HG02610 (cell line): ENCODE data around the gene ANOS1.

ENCODE experiments used
- ATAC-seq: cut with Tn5 transposase; IDR thresholded peaks from one replicate; pipeline ENCODE4 v1.9.1; 2021; ENCODE audit warnings: mild to moderate bottlenecking, moderate library complexity; ENCODE audit not compliant: unreplicated experiment

The ANOS1 gene

DNA sequence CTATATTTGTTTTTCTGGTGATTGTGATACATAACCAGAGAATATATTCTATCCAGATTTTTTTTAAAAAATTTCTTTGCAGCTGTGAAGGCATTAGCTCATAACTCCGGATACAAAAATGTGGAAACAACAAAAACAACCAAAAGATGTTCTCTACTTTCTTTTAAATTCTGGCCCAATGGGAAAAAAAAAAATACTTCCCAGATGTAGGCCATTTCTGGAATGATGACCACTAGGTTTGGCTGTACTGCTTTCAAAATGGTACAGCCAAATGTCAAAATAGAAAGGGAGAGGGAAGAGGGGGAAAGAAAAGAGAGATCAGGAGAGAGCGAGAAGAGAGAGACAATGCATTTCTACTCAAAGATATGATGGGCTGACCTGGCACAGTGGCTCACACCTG, 14.6 kb downstream of the ANOS1 start:
- no peak for ATAC-seq

DNA sequence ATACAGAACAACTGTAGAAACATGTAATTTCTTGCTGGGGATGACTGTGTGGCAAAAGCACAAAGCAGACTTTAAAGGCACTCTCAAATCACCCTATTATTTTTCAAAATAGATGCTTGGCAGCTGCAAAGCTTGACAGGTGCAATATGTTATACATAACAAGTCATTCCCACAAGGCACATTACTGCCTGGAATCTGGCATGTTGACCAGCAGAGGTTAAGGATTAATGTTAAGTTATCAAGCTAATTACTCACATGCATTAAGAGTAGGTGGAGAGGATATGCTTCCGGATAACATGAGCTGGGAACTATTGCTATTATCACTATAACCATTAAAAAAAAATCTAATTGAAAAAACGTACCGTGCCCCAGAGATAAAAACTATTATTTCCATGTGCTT, 17.8 kb downstream of the ANOS1 start:
- ATAC-seq, result no peak

DNA sequence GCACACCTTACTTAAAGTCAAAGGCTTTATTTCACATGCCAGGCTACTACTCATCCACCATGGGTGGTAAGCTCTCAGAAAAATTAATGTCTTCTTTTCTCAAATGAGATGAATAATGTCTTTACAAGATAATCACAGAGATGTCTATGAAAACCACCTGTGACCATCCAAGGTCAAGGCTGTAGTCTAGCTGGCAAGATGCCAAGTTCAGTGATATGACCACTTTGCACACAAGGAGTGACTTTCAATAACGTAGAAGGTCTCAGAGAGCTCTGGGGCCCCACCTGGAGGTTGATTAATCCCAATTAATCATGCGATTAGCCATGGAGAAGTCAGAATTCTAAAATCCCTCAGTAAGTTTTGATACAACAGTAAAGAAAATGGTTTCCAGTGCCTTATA, 20.5 kb downstream of the ANOS1 start:
- no peak for ATAC-seq

DNA sequence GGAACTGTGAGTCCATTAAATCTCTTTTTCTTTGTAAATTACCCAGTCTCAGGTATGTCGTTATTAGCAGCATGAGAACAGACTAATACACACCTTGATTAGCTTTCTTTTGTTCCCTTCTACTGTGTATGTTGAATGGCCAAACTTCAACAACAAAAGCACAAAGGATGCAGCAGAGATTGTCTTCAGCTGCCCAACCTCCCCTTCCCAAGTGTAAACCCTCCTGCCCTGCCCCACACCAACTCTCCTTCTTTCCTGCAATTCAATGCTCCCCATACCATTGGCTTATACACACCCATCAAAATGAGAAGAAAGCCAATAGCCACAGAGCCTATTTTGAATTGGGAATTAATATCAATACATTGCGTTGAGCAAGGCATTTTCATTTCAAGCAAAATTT, 27.8 kb downstream of the ANOS1 start:
- ATAC-seq, result no peak

DNA sequence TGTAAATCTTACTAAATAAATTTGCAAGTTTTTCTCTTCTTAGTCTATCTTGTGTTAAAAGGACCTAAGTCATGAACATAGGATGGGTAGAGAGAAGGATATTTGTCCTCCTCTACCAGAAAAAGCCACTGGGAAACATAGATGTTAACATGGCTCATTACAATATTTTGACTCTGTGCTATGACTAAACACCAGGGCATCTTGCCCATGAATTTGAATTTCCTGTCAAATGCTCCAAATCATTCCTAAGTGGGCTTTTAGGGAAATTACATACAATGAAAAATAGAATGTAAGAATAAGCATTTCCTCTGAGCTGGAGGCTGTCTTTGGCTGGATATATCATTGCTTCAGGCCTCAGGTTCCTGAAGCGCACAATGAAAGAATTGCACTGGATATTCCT, 39.1 kb downstream of the ANOS1 start:
- ATAC-seq, result no peak

DNA sequence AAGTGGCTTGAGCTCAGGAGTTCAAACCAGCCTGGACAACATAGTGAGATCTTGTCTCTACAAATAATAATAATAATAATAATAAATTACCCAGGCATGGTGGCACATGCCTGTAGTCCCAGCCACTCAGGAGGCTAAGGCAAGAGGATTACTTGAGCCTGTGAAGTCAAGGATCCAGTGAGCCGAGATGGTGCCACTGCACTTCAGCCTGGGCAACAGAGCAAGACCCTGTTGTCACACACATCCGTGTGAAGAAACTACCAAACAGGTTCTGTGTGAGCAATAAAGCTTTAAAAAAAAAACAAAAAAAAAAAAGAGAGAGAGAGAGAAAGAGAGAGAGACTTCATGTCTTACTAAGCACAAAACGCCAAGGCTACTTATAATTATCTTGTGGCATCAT, 42.5 kb downstream of the ANOS1 start:
- no peak for ATAC-seq

DNA sequence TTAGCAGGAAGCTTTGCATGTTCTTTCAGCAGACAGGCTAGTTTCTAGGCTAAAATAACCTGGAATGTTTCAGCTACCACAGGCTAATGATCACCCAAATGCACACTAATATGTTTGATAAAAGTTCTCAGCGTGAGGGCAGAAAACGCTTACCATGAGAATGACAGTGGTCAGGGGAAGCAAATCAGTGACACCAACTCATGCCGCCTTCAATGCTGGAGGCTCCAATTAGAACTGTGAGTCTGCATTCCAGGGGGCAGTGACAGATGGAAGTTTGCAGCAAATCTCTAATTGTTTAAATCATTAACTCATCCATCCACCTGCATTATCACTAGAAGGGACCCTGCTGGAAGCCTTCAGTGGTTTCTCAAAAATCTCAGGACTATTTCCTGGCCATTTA, 43.2 kb downstream of the ANOS1 start:
- no peak for ATAC-seq

DNA sequence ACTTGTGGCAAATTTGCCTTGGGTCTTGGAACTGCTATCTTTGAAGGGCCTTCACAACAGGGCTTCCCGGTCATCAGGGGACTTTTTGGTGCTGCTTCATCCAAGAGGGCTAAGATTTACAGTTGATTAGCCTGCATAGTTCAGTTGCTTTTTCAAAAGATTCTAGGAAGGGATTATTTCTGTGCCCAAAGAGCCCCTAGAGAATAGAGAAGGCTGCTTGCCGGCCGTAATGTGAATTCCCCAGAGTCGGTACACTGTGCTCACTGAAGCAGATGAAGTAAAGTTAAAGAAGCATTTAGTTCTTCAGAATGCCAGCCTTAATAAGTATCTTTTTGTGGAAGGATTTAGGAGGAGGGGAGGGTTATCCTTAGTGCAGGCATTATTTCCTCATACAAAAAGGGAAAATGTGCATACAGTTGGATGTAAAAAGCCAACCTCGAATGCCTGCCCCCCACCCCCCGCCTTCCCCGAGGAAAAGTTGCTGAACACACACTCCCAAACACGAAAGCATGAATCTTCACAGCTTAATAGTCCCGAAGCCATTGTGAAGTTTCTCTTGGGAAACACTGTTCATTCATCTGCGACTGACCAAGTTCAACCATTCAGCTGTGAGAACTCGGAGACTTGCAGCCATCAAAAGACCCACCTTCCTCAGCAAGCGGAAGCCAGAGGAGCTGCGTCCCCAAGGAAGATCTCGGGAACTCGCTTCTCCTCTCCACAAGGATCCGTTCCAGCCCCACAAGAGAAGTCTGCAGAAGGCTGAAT, 47.6 kb downstream of the ANOS1 start:
- ATAC-seq, result no peak

DNA sequence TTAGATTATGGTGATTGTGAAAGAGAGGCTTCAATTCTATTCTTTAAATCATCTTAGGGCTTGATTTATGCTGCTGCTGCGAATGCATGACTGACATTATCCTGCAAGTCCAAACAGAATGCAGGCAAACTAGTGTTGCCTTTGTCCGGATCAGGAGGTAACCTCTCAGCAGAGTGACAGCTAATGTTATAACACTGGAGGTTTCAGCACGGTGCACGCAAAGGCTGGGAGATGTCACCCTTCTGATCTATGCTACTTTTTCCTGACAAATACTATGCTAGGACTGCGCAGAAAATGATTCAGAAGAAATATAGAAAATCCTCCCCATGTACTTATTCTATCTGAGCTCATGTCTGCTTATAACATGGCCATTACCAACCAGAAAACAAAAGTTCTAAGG, 48.2 kb downstream of the ANOS1 start:
- no peak for ATAC-seq

DNA sequence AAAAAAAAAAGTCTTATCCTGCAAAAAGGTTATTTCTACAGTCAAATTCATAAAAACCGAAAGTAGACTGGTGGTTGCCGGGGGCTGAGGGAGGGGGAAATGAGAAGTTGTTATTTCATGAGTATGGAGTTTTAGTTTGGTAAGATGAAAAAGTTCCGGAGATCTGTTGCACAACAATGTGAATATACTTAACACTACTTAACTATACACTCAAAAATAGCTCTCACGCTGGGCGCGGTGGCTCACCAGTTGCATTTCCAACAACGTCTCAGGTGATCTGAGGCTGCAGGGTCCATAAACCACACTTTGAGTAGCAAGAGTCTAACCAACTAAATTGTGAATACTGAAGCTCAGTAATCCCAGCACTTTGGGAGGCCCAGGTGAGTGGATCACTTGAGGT, 52.4 kb downstream of the ANOS1 start:
- ATAC-seq, result no peak

DNA sequence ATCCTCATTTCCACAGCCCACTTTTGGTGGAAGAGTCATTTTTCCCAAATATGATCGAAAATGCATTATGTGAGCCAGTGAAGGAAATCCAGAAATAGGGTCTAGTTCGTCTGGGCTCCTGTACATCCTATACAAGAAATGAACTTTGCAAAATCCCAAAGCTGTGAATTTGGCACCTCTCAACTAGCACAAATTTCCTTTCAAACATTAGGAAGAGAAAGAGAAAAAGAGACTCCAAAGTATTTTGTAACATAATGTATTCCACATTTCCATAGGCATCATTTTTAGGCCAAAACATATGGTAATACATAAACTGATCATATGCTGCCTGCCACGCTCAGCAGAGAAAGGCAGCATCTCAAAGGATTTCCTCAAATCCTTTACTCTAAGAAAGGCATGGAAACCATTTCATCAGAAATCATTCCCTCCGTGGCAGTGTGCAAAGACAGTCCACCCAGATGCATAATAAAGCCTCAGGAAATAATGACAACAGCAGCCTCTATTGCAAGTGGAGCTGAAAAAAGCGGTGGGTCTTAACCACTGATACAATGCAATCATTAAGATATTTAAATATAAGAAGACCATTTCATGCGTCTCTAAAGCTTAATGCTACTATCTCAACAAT, 56.8 kb downstream of the ANOS1 start:
- no peak for ATAC-seq

DNA sequence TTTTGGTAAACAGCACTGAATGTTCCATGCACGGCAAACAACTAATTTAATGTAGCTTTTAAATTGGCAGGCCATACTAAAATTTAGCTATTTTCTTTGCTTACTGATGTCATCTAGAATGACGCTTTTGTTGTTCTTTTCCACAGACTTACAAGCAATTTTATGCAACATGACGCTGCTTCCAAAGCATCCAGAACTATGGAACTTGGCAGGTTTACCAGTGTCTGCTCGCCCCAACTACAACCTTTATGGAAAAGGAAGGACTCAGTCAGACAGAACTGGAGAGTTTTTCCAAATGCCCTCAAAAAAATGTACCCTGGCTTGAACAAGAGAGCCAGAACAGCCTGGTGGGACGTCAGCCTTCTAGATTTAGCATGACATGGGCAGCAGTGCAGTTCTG, 58.7 kb downstream of the ANOS1 start:
- no peak for ATAC-seq

DNA sequence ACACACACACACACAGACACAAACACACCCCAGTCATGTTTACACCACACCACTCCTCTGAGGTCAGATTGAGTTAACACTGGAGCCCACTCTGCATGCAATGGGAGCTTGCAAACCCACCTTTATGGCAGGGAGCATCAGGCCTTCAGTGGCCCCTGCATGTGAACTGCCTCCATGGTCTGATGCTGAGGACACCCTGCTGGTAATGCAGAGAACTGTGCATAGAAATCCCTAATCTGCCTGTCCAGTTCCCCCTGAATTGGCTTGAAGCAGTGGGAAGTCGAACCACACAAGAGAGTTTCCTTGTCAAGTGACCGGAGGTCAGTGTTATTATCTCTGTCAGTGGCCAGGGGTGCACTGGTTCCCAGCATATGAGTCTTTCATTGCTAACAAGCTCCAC, 59.8 kb downstream of the ANOS1 start:
- ATAC-seq, result no peak

DNA sequence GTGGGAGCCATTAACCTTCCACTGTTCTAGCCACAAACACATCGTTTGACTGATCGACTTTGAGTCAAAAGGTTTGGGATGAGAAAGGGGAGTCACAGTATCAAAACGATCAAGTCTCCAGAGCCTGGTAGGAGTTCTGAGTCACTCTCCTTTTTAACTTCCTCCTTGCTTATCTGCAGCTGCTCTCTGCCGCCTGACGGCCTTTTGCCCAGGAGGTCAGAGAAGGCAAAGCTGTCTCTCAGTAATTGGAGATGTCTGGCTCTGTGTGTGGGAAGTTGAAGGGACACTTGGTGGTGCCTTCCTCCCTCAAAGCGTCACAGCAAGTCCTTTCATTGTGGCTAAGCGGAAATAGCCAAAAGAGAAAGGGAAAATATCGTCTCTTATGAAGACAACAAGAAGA, 63.1 kb downstream of the ANOS1 start:
- no peak for ATAC-seq

DNA sequence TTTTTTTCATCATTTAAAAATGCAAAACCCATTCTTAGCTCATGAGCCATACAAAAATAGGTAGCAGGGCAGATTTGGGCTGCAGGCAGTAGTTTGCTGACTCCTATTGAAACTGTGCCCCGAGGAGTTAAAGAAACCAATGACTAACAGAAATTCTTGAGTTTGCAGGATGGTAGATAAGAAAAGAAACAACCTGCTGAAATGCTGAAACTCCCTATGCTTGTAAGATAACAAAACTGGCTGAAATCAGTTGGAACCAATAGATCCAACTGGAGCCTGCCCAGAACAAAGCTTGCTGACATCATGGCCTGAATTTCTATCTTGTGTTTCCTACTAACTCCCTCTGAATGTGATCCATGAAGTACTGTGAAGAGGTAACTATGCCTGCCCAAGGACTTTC, 68.6 kb downstream of the ANOS1 start:
- ATAC-seq, result no peak

DNA sequence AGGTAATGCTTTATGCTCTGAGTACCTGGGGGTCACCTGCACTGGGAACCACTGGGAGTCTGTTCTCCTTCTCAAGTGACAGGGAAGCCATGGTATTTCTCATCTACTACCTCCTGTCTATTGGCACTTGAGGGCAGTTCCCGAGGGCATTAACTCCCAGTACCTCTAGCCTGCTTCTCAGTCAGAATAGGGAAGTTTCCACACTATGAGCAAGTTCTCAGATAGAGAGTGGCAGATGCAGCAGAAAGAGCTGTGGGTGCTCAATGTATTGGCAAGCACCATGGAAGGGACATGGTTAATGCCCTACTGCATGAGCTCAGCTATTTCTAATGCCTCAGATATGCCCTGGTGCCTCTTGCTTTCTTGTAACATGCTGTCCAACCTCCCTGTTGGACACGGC, 74.1 kb downstream of the ANOS1 start:
- no peak for ATAC-seq

DNA sequence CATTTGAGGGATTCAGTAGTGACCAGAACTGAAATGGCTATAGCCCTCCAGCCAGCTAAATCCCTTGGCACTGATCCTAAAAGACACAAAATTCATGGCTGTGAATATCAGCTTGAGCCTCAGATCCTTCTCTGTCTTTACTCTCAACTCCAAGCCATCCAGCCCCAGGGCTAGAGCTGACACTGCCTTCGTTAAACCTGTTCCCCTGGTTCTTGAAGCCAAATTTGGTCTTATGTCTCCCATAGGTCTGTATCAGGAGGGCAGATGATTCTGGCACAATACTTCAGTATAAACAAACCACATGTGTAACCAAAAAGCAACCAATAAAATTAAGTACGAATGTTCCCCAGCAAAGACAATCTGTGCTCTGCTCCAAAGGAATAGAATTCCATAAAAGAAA, 78.0 kb downstream of the ANOS1 start:
- ATAC-seq, result no peak

DNA sequence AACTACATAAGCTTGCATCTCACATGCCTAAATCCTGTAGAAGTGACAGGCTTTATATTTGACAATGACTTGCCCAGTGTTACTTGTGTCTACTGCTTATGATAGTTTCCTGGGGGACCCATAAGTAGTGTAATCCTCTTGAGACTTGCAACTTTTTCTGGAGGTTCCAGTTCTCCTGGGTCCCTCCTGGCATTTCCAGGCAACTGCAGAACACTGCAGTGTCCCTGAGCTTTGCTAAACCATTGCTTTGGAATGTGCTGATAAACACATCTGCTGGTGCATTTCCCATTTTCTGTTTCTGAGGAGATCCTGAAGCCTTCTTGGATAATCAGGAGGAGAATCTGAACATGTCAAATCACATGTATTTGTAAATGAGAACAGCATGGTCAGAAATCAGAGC, 82.0 kb downstream of the ANOS1 start:
- ATAC-seq, result no peak

DNA sequence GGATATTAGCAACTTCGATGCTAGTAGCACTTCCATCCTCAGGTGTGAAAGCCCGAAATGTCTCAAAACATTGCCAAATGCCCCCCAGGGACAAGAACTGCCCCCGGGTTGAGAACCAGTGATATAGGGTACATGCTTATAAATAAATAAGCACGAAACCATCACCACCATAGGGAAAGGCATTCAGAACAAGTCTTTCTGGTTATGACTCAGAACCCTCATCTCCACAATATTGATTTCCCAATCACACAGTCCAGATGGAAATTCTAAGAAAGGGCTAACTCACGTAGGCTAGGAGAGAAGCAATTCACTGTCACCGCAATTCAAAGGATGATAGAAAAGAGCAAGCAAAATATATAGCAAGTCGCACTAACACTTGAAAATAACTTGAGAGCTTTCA, 84.8 kb downstream of the ANOS1 start:
- no peak for ATAC-seq

DNA sequence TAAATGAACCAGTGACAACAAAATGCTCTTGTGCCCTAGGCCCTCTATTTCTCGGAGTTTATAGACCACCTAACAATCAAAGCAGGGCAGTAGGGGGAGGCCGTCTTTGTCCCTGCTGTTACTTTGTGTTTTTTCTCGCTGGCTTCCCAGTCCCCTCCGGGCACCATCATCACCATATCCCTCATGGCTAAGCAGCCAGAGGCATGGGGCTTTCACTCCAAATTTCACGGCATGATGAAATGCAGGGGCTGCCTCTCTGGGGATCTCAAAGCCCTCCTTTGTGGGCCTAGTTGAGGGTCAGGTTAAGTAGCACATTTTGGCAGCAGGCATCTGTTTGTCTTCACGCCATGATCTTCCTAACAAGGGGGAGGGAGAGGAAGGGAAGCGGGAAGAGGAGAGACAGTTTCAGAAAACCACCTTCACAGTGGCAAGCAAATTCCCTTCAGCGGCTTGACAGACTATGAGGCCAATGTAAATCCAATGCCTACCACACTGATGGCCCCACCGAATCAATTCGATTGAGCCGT, 91.9 kb downstream of the ANOS1 start:
- no peak for ATAC-seq

DNA sequence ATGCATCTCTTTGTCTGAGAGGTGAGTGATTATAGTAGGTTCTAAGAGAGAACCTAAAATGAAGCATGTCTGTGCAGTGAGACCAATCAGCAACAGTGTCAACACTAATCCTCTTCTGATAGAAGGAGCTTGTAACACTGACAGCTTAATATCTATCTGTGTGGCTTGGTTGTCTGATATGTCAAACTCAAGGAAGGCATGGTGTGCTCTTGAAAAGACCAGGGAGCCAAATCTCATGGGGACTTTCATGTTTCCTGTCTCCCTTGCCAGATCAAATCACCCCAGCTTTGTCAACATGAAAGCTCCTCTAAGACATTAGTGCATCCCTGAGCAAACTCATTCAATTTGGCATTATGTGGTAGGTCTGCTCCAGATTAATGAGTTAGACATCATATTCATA, 95.4 kb downstream of the ANOS1 start:
- ATAC-seq, result no peak

DNA sequence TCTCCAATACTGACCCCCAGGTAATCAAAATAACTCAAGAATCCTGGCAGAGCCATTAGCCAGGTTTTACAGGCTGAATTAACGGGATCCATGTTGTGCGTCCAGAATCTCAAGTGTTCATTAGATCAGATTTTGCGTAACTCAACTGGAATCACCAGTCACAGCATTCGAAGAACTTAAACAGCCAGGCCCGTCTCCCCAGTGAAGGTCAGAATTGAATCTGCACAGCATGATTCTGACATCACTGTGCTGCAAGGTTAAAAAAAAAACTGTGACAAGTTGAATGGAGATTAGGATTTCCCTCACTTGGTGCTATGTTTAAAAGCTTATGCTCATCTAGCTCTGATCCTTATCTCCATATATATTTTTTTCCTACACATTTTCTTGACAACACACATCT, 96.1 kb downstream of the ANOS1 start:
- no peak for ATAC-seq

DNA sequence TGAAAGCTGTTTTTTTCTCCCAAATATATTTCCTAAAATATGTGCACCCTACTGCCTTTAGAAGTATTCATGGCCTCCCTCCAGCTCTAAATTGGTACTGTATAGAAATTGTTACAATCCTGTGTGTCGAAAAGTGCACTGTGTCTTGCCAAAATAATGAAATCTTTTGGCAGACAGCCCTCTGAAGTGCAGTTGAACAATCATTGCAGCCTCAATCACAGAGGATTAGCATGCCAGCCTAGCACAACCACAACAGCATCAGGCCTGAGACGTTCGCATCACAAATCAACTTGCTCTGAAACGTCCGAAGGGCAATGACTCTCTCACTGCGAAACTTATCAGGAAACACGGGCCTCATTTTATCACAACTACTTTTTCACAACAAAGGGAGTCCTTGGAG, 99.0 kb downstream of the ANOS1 start:
- ATAC-seq, result no peak
